HG02852 (cell line): ENCODE results near the gene ZRANB1.
A peak's percentile ranks its signal among the peaks of the same experiment; 100 is the strongest.
"Not testable (repeated sequence)": the region's sequence is repeated elsewhere in the genome, so short reads cannot be mapped to it uniquely, and the experiment has no call there.

ENCODE experiments used
- ATAC-seq: cut with Tn5 transposase; IDR thresholded peaks from one replicate; pipeline ENCODE4 v1.9.1; 2021; ENCODE audit warnings: mild to moderate bottlenecking, moderate library complexity; ENCODE audit not compliant: unreplicated experiment

The ZRANB1 gene

GRCh38 chr10:124941823-124942222 is at the start of gene ZRANB1:
Gene ZRANB1, plus strand, starts transcription at chr10:124942123. Its CDS starts 371 bp downstream, at chr10:124942494.
- ATAC-seq, result no peak

- no peak for ATAC-seq
These were observed 49.0 kb upstream of the ZRANB1 start for GRCh38 chr10:124892905-124893304.

- ATAC-seq, result no peak
These were observed 47.2 kb upstream of the ZRANB1 start for GRCh38 chr10:124894569-124895215.

- no peak for ATAC-seq
These were observed 45.2 kb upstream of the ZRANB1 start for GRCh38 chr10:124896751-124897150.

GRCh38 chr10:124898471-124898870 is 43.5 kb upstream of the ZRANB1 start:
- ATAC-seq, result no peak

DNA sequence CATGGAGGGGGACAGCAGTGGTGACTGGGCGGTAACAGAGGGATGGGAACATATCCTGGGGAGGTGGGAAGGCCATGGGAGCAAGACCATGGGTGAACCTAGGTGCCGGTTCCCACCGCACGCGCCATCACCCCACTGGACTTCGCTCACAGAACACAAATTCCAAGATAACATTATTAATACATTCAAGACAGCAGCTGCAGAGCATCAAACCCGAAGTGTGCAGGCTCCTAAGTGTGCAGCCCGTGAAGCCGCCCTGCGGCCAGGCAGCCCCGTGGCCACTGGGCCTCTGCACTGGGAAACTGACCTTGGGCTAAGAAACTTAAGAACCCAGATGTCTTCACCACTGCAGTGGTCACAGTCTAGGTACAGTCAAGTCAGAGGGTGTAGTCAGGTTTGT is 42.8 kb upstream of the ZRANB1 start:
- ATAC-seq, result no peak

DNA sequence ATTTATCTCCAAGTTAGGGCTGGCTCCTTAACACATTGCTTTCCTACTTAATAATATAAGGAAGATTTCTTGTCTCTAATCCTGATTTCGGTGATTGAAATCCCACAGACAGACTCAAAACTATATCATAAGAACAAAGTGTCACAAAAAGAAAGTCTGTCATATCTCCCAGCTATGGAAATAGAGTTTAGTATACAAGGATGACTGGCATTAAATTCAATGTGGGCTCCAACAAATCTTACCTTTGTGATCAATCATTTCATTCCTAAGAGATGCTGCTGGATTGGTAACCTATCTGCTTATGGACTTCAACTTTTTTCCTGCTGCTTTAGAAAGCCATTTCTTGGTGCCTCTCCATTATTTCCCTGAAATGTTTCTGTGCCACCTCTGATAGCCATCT is 39.5 kb upstream of the ZRANB1 start:
- ATAC-seq, result no peak

DNA sequence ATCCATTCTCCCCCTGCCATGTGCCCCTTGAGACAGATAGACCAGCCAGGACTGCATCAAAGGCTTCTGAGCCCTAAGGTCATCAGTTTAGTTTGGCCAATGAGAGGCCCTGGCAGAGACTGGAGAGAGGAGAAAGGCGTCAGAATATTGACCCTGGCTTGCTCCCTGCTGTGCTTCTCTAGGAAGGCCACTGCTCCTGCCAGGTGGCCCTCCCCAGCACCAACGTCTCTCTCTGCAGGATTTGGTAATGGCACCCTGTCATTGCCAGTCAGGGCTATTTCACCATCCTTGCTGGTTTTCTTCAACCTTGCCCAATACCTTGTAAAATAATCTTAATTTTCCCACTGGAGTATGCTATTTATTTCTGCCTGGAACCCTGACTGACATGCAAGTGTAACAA is 38.8 kb upstream of the ZRANB1 start:
- ATAC-seq, result no peak

GRCh38 chr10:124904796-124905195 is 37.1 kb upstream of the ZRANB1 start:
- no peak for ATAC-seq

- ATAC-seq, result no peak
These were observed 35.3 kb upstream of the ZRANB1 start for GRCh38 chr10:124906551-124907001.

DNA sequence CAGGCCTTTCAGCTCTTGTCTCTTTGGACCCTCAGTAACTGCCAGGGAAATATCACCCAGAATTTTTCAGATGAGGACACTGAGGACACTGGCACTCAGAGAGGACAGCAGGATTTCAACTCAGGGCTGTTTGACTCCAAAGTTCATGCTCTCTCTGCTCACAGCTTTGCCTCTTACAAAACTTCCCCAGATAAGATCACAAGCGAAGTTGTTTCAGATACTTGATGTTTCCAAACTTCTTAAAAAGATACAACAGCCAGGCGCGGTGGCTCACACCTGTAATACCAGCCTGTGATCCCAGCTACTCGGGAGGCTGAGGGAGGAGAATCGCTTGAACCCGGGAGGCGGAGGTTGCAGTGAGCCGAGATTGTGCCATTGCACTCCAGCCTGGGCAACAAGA is 32.4 kb upstream of the ZRANB1 start:
- ATAC-seq, result no peak

DNA sequence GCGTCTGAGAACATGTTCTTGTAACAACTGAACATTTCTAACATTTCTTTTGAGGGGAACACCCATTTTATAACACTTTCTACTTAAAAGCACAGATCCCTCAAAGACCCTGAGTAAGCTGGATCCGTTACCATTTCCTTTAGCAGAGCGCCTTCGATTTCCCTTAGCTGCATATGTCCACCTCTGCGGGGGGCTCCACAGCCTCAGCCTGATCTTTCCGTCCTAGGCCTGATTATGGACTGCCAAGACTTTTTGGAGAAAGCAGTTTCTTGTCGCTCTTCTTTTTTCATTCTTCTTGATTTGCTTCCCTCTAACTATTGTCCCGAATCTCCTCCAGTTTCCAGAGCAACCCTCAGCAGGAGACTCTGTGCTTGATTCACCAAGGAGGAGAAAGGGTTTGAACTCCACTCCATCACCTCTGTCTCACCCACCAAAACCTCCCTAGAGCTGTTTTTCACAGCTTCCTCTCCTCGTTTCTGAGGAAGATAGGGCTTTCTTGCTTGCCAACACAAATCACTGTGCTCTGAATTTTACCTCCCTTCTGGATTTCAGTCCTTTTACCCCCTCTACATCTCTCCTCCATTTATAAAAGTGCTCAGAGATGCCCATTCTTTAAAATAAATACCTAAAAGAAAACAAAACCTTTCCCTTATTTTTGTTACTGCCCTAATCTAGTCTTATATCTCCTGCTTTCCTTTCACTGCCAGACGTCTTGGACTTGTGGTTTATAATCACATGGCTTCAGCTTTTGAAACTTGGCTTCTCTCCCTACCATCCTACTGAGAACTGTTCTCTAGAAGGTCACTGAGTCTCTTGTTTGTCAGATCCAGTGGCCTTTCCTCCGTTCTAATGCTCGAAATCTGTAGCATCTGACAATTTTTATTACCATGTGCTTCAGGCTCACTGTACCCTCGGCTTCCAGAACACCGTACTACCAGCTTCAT is 30.5 kb upstream of the ZRANB1 start:
- no peak for ATAC-seq

DNA sequence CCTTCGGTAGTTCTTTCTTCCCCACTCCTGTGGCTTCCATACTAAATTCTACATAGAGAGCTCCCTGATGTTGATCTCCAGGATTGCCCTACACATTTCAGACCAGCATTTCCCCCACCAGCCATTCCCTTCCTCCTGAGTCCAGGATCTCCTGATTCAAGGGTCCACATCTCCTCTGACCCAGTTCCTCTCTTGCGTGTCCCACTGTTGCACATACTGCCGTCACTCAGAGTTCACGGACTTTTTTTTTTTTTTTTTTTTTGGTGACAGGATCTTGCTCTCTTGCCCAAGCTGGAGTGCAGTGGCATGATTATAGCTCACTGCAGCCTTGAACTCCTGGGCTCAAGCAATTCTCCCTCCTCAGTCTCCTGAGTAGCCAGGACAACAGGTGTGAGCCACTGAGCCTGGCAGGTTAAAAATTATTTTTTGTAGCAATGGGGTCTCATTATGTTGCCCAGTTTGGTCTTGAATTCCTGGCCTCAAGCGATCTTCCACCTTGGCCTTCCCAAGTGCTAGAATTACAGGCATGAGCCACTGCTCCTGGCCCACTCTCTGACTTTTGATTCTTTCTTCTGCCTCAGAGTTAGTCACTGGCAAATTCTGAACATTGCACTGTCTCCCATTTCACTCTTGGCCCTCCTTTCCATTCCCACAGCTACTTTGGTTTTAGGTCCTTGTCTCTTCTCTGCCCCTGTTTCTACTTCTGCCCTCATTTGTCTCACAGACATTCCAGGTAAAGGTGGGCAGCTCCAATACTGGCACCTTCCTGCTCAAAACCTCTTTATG is 29.6 kb upstream of the ZRANB1 start:
- no peak for ATAC-seq

- no peak for ATAC-seq
These were observed 28.8 kb upstream of the ZRANB1 start for GRCh38 chr10:124913167-124913566.

DNA sequence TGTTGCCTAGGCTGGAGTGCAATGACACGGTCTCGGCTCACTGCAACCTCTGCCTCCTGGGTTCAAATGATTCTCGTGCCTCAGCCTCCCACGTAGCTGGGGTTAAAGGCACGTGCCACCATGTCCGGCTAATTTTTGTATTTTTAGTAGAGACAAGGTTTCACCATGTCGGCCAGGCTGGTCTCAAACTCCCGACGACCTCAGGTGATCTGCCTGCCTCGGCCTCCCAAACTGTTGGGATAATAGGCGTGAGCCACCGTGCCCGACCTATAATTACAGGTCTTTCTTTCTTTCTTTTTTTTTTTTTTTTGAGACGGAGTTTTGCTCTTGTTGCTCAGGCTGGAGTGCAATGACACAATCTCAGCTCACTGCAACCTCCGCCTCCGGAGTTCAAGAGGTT is 27.5 kb upstream of the ZRANB1 start:
- ATAC-seq, result not testable (repeated sequence)

GRCh38 chr10:124916098-124916584 is 25.8 kb upstream of the ZRANB1 start:
- ATAC-seq, result peak; percentile 3

DNA sequence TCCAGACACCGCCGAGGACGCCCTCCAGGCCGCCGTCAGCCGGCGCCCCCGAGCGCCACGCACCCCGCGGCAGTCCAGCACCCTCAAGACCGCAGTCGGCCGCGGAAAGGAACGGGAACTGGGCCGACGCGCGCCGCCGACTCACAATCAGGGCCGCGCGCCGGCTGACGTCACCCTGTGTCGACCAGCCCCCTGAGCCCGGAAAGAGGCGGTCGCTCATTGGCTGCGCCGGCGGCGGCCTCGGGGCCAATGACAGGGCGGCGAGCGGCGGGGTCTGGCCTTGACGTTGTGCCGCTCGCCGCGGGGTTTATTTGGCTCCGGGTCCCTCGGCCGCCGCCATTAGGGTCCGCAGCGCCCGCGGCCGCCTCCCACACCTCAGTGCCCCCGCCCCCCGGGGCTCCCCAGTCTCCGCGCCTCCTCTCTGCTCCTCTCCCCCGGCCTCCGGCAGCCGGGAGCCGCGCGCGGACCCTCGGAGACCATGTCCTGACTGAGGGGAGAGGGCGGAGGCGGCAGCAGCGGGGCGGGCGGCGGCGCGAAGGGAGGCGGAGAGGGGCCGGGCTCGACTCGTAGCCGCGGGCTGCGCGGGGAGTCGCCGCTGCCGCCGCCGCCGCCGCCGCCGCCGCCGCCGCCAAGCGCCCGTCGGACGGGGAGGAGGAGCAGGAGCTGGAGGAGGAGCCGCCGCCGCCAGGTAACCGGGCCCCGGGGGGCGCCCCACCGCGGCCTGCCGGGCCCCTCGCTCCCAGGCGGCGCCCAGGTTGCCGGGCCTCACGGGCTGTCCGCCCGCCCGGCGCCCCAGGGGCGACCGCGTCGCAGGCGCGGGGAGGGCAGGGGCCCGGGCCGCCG is 25.1 kb upstream of the ZRANB1 start:
- peak; percentile 92 for ATAC-seq

DNA sequence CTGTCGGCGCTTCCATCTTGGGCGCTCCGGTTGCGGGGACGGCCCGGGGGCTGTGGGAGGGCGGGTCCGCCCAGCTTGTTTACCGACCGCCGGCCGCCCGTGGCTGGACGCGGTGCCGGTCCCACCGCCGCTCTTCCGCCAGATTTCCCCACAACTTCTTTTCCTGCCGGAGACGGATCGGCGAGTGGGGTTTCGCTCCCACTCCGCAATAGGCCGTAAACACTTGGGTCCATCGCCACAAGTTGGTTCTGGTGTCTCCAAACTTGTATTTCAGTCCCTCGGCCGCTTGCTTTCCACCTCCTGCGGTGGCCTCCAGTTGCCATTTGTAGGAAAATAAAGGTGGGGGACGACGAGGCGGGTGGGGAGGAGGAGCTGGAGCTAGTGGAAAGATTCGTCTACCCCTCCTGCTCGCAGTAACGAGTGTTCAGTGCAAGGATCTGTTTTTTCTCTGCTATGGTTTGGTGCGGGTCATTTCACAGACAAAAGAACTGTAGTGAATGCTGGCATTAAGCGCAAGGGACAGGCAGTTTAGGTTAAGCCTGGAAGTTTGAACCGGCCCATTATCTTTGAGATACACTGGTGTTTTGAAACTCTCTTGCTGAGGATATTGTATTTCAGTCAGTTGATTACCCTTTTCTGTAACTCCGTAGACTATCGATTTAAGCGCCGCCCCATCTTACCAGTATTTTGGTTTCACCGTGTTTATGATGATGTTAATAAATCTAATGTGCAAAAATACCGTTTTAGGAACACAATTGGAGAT is 24.3 kb upstream of the ZRANB1 start:
- peak; percentile 3 for ATAC-seq

DNA sequence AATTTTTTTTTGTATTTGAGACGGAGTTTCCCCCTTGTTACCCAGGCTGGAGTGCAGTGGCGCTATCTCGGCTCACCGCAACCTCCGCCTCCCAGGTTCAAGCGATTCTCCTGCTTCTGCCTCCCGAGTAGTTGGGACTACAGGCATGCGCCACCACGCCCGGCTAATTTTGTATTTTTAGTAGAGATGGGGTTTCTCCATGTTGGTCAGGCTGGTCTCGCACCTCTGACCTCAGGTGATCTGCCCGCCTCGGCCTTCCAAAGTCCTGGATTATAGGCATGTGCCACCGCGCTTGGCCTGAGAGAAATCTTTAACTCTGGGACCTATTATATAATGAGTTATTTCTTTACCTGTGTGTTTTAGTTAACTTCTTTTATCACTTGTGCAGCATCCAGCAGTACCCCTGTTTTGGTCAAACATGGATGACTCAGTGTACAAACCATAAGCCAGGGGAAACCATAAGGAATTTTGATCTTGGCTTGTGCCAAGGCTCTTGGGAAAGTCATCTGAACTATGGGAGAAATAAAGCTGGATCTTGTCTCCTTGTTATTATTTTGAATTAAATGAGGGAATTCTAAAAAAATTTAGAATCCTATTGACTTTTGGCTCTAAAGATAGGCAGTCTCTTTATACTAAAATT is 23.6 kb upstream of the ZRANB1 start:
- ATAC-seq, result no peak
